NK-92 (cell line): ENCODE measurements around the gene MYRF.

Experiments
- DNase-seq: peaks from one replicate; lab custom pipeline; 2025; ENCODE audit not compliant: unreplicated experiment; lab: John Stamatoyannopoulos, UW

MYRF gene

GRCh38 chr11:61775606-61776554 lies 23.4 kb downstream of the MYRF start:
- DNase-seq = no peak

- no peak for DNase-seq
Observed at GRCh38 chr11:61776561-61777075, 24.2 kb downstream of the MYRF start.

GRCh38 chr11:61777234-61778090 lies 25.0 kb downstream of the MYRF start:
- no peak for DNase-seq

- no peak for DNase-seq
Observed at GRCh38 chr11:61778357-61778886, 26.0 kb downstream of the MYRF start.

GRCh38 chr11:61778920-61779650 lies 26.6 kb downstream of the MYRF start:
- no peak for DNase-seq

GRCh38 chr11:61779666-61780525 lies 27.5 kb downstream of the MYRF start:
- DNase-seq = no peak

- DNase-seq = no peak
Observed at GRCh38 chr11:61780581-61781162, 28.2 kb downstream of the MYRF start.

GRCh38 chr11:61781585-61781984 lies 29.1 kb downstream of the MYRF start:
- no peak for DNase-seq

GRCh38 chr11:61782299-61782698 lies 29.9 kb downstream of the MYRF start:
- no peak for DNase-seq

- no peak for DNase-seq
Observed at GRCh38 chr11:61782841-61783240, 30.4 kb downstream of the MYRF start.

- DNase-seq = no peak
Observed at GRCh38 chr11:61783717-61784505, 31.5 kb downstream of the MYRF start.

GRCh38 chr11:61784506-61784805 lies 32.0 kb downstream of the MYRF start:
- DNase-seq = no peak

GRCh38 chr11:61785837-61786402 lies 33.5 kb downstream of the MYRF start:
- DNase-seq = no peak

- DNase-seq = no peak
Observed at GRCh38 chr11:61787928-61788491, 35.6 kb downstream of the MYRF start.

- no peak for DNase-seq
Observed at GRCh38 chr11:61791737-61792309, 39.4 kb downstream of the MYRF start.

- no peak for DNase-seq
Observed at GRCh38 chr11:61792310-61793082, 40.1 kb downstream of the MYRF start, which contains the start of the genes FEN1 and TMEM258. TSS of gene FEN1 (plus strand) at chr11:61792911. CDS start at chr11:61795362, 2,451 bp downstream. TSS of gene TMEM258 (minus strand) at chr11:61792599. CDS start at chr11:61792558, 41 bp downstream.
